Measurements from ENCODE around the gene VSTM5.
A peak's percentile ranks its signal among the peaks of the same experiment; 100 is the strongest.
"Not testable (repeated sequence)": the region's sequence is repeated elsewhere in the genome, so short reads cannot be mapped to it uniquely, and the experiment has no call there.

The VSTM5 gene

GRCh38 chr11:93850594-93851018 is at the start of gene VSTM5:
VSTM5 (minus strand) TSS chr11:93850618; CDS start chr11:93850502, 116 bp downstream.
- DNase-seq, result no peak
- in situ Hi-C loops (cut with HindIII; ENCODE audit: low pct_ligation_motif_present, low pct_unique_long_range_greater_than_20kb, low sequenced_read_pairs), result no loop called here

GRCh38 chr11:93895106-93895862 is 44.9 kb upstream of the VSTM5 start:
- DNase-seq, result peak; percentile 64
- in situ Hi-C loops (cut with HindIII; ENCODE audit: low pct_ligation_motif_present, low pct_unique_long_range_greater_than_20kb, low sequenced_read_pairs), result no loop called here

GRCh38 chr11:93890391-93891051 is 40.1 kb upstream of the VSTM5 start:
- in situ Hi-C loops (cut with HindIII; ENCODE audit: low pct_ligation_motif_present, low pct_unique_long_range_greater_than_20kb, low sequenced_read_pairs), result no loop called here
- no peak for DNase-seq

- in situ Hi-C loops (cut with HindIII; ENCODE audit: low pct_ligation_motif_present, low pct_unique_long_range_greater_than_20kb, low sequenced_read_pairs), result no loop called here
- no peak for DNase-seq
Observed at GRCh38 chr11:93887111-93887510, 36.7 kb upstream of the VSTM5 start.

- DNase-seq; in situ Hi-C loops (cut with HindIII; ENCODE audit: low pct_ligation_motif_present, low pct_unique_long_range_greater_than_20kb, low sequenced_read_pairs): not testable (repeated sequence)
Observed at GRCh38 chr11:93879114-93879513, 28.7 kb upstream of the VSTM5 start.

- DNase-seq, result no peak
- in situ Hi-C loops (cut with HindIII; ENCODE audit: low pct_ligation_motif_present, low pct_unique_long_range_greater_than_20kb, low sequenced_read_pairs), result no loop called here
Observed at GRCh38 chr11:93875637-93876036, 25.2 kb upstream of the VSTM5 start.

GRCh38 chr11:93871526-93871925 is 21.1 kb upstream of the VSTM5 start:
- in situ Hi-C loops (cut with HindIII; ENCODE audit: low pct_ligation_motif_present, low pct_unique_long_range_greater_than_20kb, low sequenced_read_pairs), result no loop called here

GRCh38 chr11:93870616-93871015 is 20.2 kb upstream of the VSTM5 start:
- in situ Hi-C loops (cut with HindIII; ENCODE audit: low pct_ligation_motif_present, low pct_unique_long_range_greater_than_20kb, low sequenced_read_pairs), result no loop called here
- DNase-seq, result no peak

More at GRCh38 chr11:93871526-93871925, 21.1 kb upstream of the VSTM5 start:
- no peak for DNase-seq

GRCh38 chr11:93869830-93870229 is 19.4 kb upstream of the VSTM5 start:
- in situ Hi-C loops (cut with HindIII; ENCODE audit: low pct_ligation_motif_present, low pct_unique_long_range_greater_than_20kb, low sequenced_read_pairs), result no loop called here
- no peak for DNase-seq

GRCh38 chr11:93868404-93868803 is 18.0 kb upstream of the VSTM5 start:
- DNase-seq; in situ Hi-C loops (cut with HindIII; ENCODE audit: low pct_ligation_motif_present, low pct_unique_long_range_greater_than_20kb, low sequenced_read_pairs): not testable (repeated sequence)

- in situ Hi-C loops (cut with HindIII; ENCODE audit: low pct_ligation_motif_present, low pct_unique_long_range_greater_than_20kb, low sequenced_read_pairs), result no loop called here
Observed at GRCh38 chr11:93861808-93862207, 11.4 kb upstream of the VSTM5 start.

GRCh38 chr11:93858121-93858775 is 7.8 kb upstream of the VSTM5 start:
- no peak for DNase-seq
- in situ Hi-C loops (cut with HindIII; ENCODE audit: low pct_ligation_motif_present, low pct_unique_long_range_greater_than_20kb, low sequenced_read_pairs), result no loop called here

More at GRCh38 chr11:93861808-93862207, 11.4 kb upstream of the VSTM5 start:
- DNase-seq, result no peak

GRCh38 chr11:93857413-93858120 is 7.1 kb upstream of the VSTM5 start:
- DNase-seq, result no peak
- in situ Hi-C loops (cut with HindIII; ENCODE audit: low pct_ligation_motif_present, low pct_unique_long_range_greater_than_20kb, low sequenced_read_pairs), result no loop called here

GRCh38 chr11:93852242-93852641 is 1.8 kb upstream of the VSTM5 start:
- no peak for DNase-seq
- in situ Hi-C loops (cut with HindIII; ENCODE audit: low pct_ligation_motif_present, low pct_unique_long_range_greater_than_20kb, low sequenced_read_pairs), result no loop called here

GRCh38 chr11:93849751-93850593 is 446 bp downstream of the VSTM5 start:
- peak; percentile 28 for DNase-seq
- in situ Hi-C loops (cut with HindIII; ENCODE audit: low pct_ligation_motif_present, low pct_unique_long_range_greater_than_20kb, low sequenced_read_pairs), result no loop called here

- DNase-seq, result no peak
- in situ Hi-C loops (cut with HindIII; ENCODE audit: low pct_ligation_motif_present, low pct_unique_long_range_greater_than_20kb, low sequenced_read_pairs), result no loop called here
Observed at GRCh38 chr11:93849201-93849600, 1.2 kb downstream of the VSTM5 start.

- in situ Hi-C loops (cut with HindIII; ENCODE audit: low pct_ligation_motif_present, low pct_unique_long_range_greater_than_20kb, low sequenced_read_pairs), result no loop called here
- no peak for DNase-seq
Observed at GRCh38 chr11:93846411-93846810, 4.0 kb downstream of the VSTM5 start.

Measured in ACHN (cell line).